GM23248 (cell line): ENCODE data around the gene PALMD. TPM values are rescaled to one million over a fixed set of nuclear protein-coding genes. Genes with fewer than 3 reads are reported as not detected.

Source experiments
- DNase-seq: peaks from one replicate; pipeline ENCODE4 v3.0.0-alpha.2; 2015
- H2AFZ ChIP-seq: fragments of 200-600 bp; sonication (generic); 2 replicates; pipeline ENCODE4 v1.6.1; 2016; ENCODE audit warnings: antibody characterized with exemption
- H3F3A ChIP-seq: fragments of 200-600 bp; sonication (generic); 2 replicates; pipeline ENCODE4 v1.6.1; 2016; ENCODE audit warnings: mild to moderate bottlenecking, antibody characterized with exemption, mixed run types; ENCODE audit not compliant: insufficient read depth
- H3K27ac ChIP-seq: fragments of 200-600 bp; sonication (generic); 2 replicates; pipeline ENCODE4 v1.5.1; 2016; ENCODE audit warnings: mild to moderate bottlenecking
- H3K27me3 ChIP-seq: fragments of 200-600 bp; sonication (generic); replicated peaks from 2 replicates; pipeline ENCODE4 v1.6.1; 2016; ENCODE audit warnings: mild to moderate bottlenecking; ENCODE audit not compliant: insufficient read depth
- H3K36me3 ChIP-seq: fragments of 200-600 bp; sonication (generic); 2 replicates; pipeline ENCODE4 v1.6.1; 2016; ENCODE audit warnings: low read depth, mild to moderate bottlenecking
- H3K4me1 ChIP-seq: fragments of 200-600 bp; sonication (generic); 2 replicates; pipeline ENCODE4 v1.6.1; 2016; ENCODE audit warnings: mild to moderate bottlenecking; ENCODE audit not compliant: insufficient read depth
- H3K4me2 ChIP-seq: fragments of 200-600 bp; sonication (generic); one replicate; pipeline ENCODE4 v1.6.1; 2016; ENCODE audit warnings: mild to moderate bottlenecking; ENCODE audit not compliant: unreplicated experiment
- H3K4me3 ChIP-seq: fragments of 200-600 bp; sonication (generic); 2 replicates; pipeline ENCODE4 v1.5.1; 2016; ENCODE audit warnings: mild to moderate bottlenecking
- H3K79me2 ChIP-seq: fragments of 200-600 bp; sonication (generic); 2 replicates; pipeline ENCODE4 v1.6.1; 2016; ENCODE audit warnings: mild to moderate bottlenecking; ENCODE audit not compliant: insufficient read depth
- H3K9ac ChIP-seq: fragments of 200-600 bp; sonication (generic); 2 replicates; pipeline ENCODE4 v1.6.1; 2016; ENCODE audit warnings: mild to moderate bottlenecking
- H3K9me2 ChIP-seq: fragments of 200-600 bp; sonication (generic); 2 replicates; pipeline ENCODE4 v1.6.1; 2016; ENCODE audit warnings: mixed run types, mild to moderate bottlenecking, moderate library complexity; ENCODE audit not compliant: insufficient read depth
- H3K9me3 ChIP-seq: fragments of 200-600 bp; sonication (generic); one replicate; pipeline ENCODE4 v1.6.1; 2017; ENCODE audit warnings: low read depth
- H4K20me1 ChIP-seq: fragments of 200-600 bp; sonication (generic); 2 replicates; pipeline ENCODE4 v1.6.0; 2016; ENCODE audit not compliant: insufficient read depth
- EZH2 ChIP-seq: fragments of 200-600 bp; sonication (generic); IDR thresholded peaks from 2 replicates; pipeline ENCODE4 v1.6.1; 2018; ENCODE audit warnings: antibody characterized with exemption, mild to moderate bottlenecking; ENCODE audit not compliant: insufficient read depth, poor library complexity, severe bottlenecking
- EZH2phosphoT487 ChIP-seq: fragments of 200-600 bp; sonication (generic); IDR thresholded peaks from 2 replicates; pipeline ENCODE4 v1.6.1; 2018; ENCODE audit warnings: antibody characterized with exemption, moderate library complexity, mild to moderate bottlenecking, low read depth; ENCODE audit not compliant: insufficient read depth
- WGBS, 2 experiments: methylation state at CpG; one replicate each; pipeline ENCODE4 v1.1.6; 2015 to 2017; ENCODE audit warnings: low lambda C conversion rate in 2 of 2, low coverage in 1 of 2; ENCODE audit errors: missing lambda C conversion rate in 2 of 2; 5-methylcytosine and 5-hydroxymethylcytosine counted together
- in situ Hi-C: fragments of 300-500 bp; cut with MboI; formaldehyde crosslinking; loops from 2 replicates; pipeline ENCODE4 v1.15.0; 2020
- polyA plus RNA-seq: library from polyadenylated mRNA; unstranded; fragments of >200 nt; fragmentation: Nextera tagmentation; extraction: Ambion mirVana; gene quantifications from 2 replicates; pipeline ENCODE4 v1.2.1, GENCODE V29; 2016
- total RNA-seq: library from RNA; depleted of rRNA; stranded (reverse); fragments of >200 nt; shearing (Covaris generic); gene quantifications from 2 replicates; pipeline ENCODE4 v1.2.3, GENCODE V29; 2014

The PALMD gene
- total and polyA plus RNA-seq, 2 experiments from 2014 or later = 0.09 to 0.11 TPM

GRCh38 chr1:99727575-99728185 is 81.8 kb downstream of the PALMD start:
- in situ Hi-C loops = no loop called here
- Histone ChIP-seq H3K27me3 (no peaks in the 10 kb centered on the region), H3K9me2 (no peaks in the 10 kb centered on the region), H3K27ac (no peak overlapping the region), H4K20me1 (no peaks in the 10 kb centered on the region), H3K9ac (no peak overlapping the region), H3K36me3 (no peaks in the 10 kb centered on the region), H3K4me3 (no peak overlapping the region), H3F3A (0 out of 2 replicates have a peak, but pooled peaks cover 3% of the 10 kb centered on the region), H3K79me2 (no peaks in the 10 kb centered on the region), H2AFZ (no peak overlapping the region), H3K4me2 (no peak overlapping the region), H3K9me3 (no peaks in the 10 kb centered on the region), H3K4me1 (peaks cover 9% of the 10 kb centered on the region)
- DNase-seq = peak; percentile 39
- 72 to 76% methylated on average over 4 of the region's 4 CpGs for WGBS, 2 experiments
- no peak for TF ChIP-seq EZH2phosphoT487
- TF ChIP-seq EZH2 = no peak

DNA sequence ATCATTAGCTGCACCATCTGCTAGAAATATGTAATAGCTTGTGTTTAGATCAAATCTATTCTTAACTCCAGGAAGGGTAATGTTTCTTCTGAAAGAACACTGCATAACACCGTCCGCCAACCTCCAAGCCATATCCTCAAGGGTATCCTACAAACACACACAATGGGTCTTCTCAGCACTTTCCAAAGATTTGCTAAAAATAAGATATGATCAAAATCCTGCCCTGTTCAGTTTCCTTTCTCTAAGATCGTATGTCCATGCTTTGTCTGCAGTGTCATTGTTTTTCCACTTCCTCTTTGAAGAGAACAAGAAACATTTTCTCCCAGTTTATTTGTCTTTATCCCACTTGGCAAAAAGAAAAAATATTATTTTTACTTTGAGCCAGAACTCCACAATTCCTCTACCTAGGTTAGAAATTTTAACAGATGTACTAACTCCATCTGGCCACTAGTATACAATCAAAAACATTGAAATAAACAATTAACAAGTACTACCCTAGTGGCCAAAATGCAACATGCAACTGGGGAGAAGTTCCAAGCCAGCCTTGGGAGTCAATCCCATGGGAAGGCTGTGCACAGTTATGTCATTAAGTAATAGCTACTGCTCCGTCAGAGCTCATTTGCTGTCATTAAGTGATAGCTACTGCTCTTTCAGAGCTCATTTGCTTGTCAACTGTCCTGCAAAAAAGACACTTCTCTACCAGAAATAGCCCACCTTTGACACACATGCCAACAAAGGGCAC is 82.8 kb downstream of the PALMD start:
- in situ Hi-C loops = no loop called here
- Histone ChIP-seq H3K4me1 (peaks cover 9% of the 10 kb centered on the region), H4K20me1 (no peaks in the 10 kb centered on the region), H3K4me3 (no peak overlapping the region), H3K9ac (no peak overlapping the region), H3F3A (0 out of 2 replicates have a peak, but pooled peaks cover 3% of the 10 kb centered on the region), H3K27ac (no peak overlapping the region), H3K79me2 (no peaks in the 10 kb centered on the region), H3K9me3 (no peaks in the 10 kb centered on the region), H3K36me3 (no peaks in the 10 kb centered on the region), H2AFZ (no peak overlapping the region), H3K9me2 (no peaks in the 10 kb centered on the region), H3K27me3 (no peaks in the 10 kb centered on the region), H3K4me2 (no peak overlapping the region)
- WGBS, 2 experiments = 88 to 91% methylated on average over 4 of the region's 4 CpGs
- TF ChIP-seq EZH2 (no peak), EZH2phosphoT487 (no peak)
- DNase-seq = peak; percentile 49

GRCh38 chr1:99731384-99731783 is 85.5 kb downstream of the PALMD start:
- Histone ChIP-seq H3K9me3 (no peaks in the 10 kb centered on the region), H4K20me1 (no peaks in the 10 kb centered on the region), H3K36me3 (no peaks in the 10 kb centered on the region), H3K27ac (no peak overlapping the region), H3K9me2 (no peaks in the 10 kb centered on the region), H3K4me2 (no peak overlapping the region), H3K4me1 (peaks cover 9% of the 10 kb centered on the region), H3F3A (0 out of 2 replicates have a peak, but pooled peaks cover 3% of the 10 kb centered on the region), H3K79me2 (no peaks in the 10 kb centered on the region), H3K27me3 (no peaks in the 10 kb centered on the region), H2AFZ (no peak overlapping the region), H3K9ac (no peak overlapping the region), H3K4me3 (no peak overlapping the region)
- 85 to 91% methylated on average over 1 of the region's 1 CpG for WGBS, 2 experiments
- in situ Hi-C loops = no loop called here
- peak; percentile 15 for DNase-seq
- no peak for TF ChIP-seq EZH2phosphoT487
- TF ChIP-seq EZH2 = no peak

DNA sequence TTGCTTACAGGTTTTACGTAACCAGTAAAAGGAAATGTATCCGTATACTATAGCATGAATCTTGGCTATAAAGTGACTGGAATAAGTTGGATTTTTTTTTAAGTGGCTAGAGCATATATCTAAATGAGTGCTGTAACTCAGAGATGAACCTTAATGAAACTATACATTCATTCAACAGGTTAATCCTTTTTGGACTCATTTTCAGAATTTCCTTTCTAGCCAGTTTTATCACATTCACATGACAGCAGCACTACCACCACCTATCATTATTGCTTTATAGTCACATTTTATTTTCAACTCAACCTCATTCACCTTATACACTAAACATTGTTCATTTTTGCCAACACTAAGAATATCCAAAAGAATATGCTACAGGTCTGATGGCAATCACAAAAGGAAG is 89.9 kb downstream of the PALMD start:
- Histone ChIP-seq H3K9ac (no peak overlapping the region), H3K79me2 (no peaks in the 10 kb centered on the region), H3K36me3 (no peaks in the 10 kb centered on the region), H3K9me2 (no peaks in the 10 kb centered on the region), H3K9me3 (no peaks in the 10 kb centered on the region), H2AFZ (no peak overlapping the region), H3K27ac (no peak overlapping the region), H3K4me3 (no peak overlapping the region), H3F3A (no peaks in the 10 kb centered on the region), H3K4me1 (peaks cover 8% of the 10 kb centered on the region), H3K4me2 (no peak overlapping the region), H4K20me1 (no peaks in the 10 kb centered on the region), H3K27me3 (no peaks in the 10 kb centered on the region)
- TF ChIP-seq EZH2 (no peak), EZH2phosphoT487 (no peak)
- no peak for DNase-seq
- in situ Hi-C loops = no loop called here
- WGBS, 2 experiments = 93 to 98% methylated on average over 2 of the region's 2 CpGs
